ENCODE data around the gene C8B.

- TF ChIP-seq GATA3 (IDR thresholded peaks at IDR 0.05; ENCODE audit: low read depth, low read length) (no peak), GATA2 (IDR thresholded peaks at IDR 0.05; ENCODE audit: low read depth, low read length) (no peak)
Measured at GRCh38 chr1:57012315-57012714, 46.5 kb upstream of the C8B start.

Data from SH-SY5Y (cell line).